Cardiac muscle cell (in vitro differentiated cells and primary cell): ENCODE data around the gene ERFL. TPM values are rescaled to one million over a fixed set of nuclear protein-coding genes. Genes with fewer than 3 reads are reported as not detected.
A peak's percentile ranks its signal among the peaks of the same experiment; 100 is the strongest.

ENCODE experiments used
- DNase-seq, 2 donors: peaks; one replicate each; pipeline versions ENCODE4 v3.0.0 to v3.0.0-alpha.2; 2010 to 2017; ENCODE audit warnings: low read depth in 1 of 2, low spot score in 1 of 2
- H3K27ac ChIP-seq: fragments of 200-600 bp; sonication (generic); 2 replicates; pipeline ENCODE4 v1.5.1; 2016
- H3K27me3 ChIP-seq: fragments of 200-600 bp; sonication (generic); 2 replicates; pipeline ENCODE4 v1.6.0; 2016; ENCODE audit warnings: control low read depth
- H3K36me3 ChIP-seq: fragments of 200-600 bp; sonication (generic); 2 replicates; pipeline ENCODE4 v1.5.1; 2016; ENCODE audit warnings: control low read depth
- H3K4me1 ChIP-seq: fragments of 200-600 bp; sonication (generic); 2 replicates; pipeline ENCODE4 v1.8.1; 2017; ENCODE audit warnings: low read depth, mild to moderate bottlenecking, mixed run types
- H3K4me3 ChIP-seq: fragments of 200-600 bp; sonication (generic); 2 replicates; pipeline ENCODE4 v1.5.1; 2016; ENCODE audit warnings: mild to moderate bottlenecking
- H3K9me3 ChIP-seq: fragments of 200-600 bp; sonication (generic); 2 replicates; pipeline ENCODE4 v1.5.1; 2017; ENCODE audit warnings: low read depth, mild to moderate bottlenecking, control low read depth
- CTCF ChIP-seq: IDR thresholded peaks from 2 replicates; pipeline ENCODE4 v1.5.1; 2012; ENCODE audit warnings: low read depth, mild to moderate bottlenecking, low read length
- polyA plus RNA-seq: library from polyadenylated mRNA; unstranded; fragments of >200 nt; fragmentation: Nextera tagmentation; extraction: Ambion mirVana; gene quantifications from 2 replicates; pipeline ENCODE4 v1.2.1, GENCODE V29; 2016
- total RNA-seq: library from RNA; depleted of rRNA; stranded (reverse); fragments of >200 nt; gene quantifications from 2 replicates; pipeline ENCODE4 v1.2.3, GENCODE V29; 2016

The ERFL gene
- total and polyA plus RNA-seq, 2 experiments from 2014 or later, result 0.06 to 1.0 TPM

DNA sequence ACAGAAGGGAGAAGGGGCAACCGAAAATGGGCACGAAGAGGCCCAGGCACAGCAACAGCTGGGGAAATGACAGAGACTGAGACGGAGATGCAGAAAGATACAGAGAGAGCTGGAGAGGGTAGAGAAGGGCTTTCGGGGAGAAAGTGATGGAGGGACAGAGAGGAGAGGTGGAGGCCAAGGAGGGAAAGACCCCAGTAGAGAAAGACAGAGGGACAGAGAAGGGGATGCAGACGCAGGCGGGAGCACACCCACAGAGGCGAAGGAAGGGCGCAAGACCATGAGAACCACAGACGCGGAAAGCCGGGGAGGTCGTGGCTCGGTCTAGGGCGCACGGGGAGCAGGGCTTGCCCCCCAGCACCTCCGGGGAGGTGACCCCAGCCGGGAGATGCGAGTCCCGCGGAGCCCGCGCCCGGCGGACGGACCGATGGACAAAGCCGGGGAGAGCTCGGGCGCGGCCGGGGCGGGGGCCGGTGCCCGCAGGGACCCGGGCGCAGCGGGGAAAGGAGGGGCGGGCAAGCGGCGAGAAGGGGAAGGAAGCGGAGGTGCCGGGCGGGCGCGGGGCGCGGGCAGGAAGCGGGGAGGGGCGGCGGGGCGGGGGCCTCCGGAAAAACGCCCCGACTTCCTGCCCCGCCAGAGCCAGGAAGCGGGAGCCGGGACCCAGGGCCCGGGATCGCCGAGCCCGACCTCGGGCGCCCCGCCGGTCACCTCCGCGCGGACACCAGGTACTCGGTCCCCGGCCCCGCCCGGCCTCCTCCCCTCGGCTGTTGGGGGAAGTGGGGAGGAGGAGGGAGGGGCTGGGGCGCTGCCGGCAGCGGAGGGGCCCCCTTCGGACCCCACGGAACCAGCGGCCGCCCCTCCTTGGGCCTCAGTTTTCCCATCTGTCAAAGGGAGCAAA, 45.4 kb downstream of the ERFL start, which contains the start of gene ARHGEF1:
Gene ARHGEF1, plus strand, starts transcription at position 617 of the 895 bp plus-strand sequence. CDS start 4,899 bp downstream, outside the sequence.
- no peaks in the 10 kb centered on the region for H3K27me3 ChIP-seq
- H3K9me3 ChIP-seq, result no peaks in the 10 kb centered on the region
- no peak within 1 kb of the TSS for H3K27ac ChIP-seq
- DNase-seq, result peak; percentile 38 to 40
- H3K36me3 ChIP-seq, result no peaks in the 10 kb centered on the region
- H3K4me1 ChIP-seq, result no peaks in the 10 kb centered on the region
- H3K4me3 ChIP-seq, result peak within 1 kb of the TSS; percentile 46
- no peak for TF ChIP-seq CTCF

- Histone ChIP-seq H3K4me1 (no peaks in the 10 kb centered on the region), H3K27ac (no peak overlapping the region), H3K27me3 (no peaks in the 10 kb centered on the region), H3K9me3 (no peaks in the 10 kb centered on the region), H3K4me3 (no peak overlapping the region), H3K36me3 (no peaks in the 10 kb centered on the region)
- no peak for TF ChIP-seq CTCF
- DNase-seq, result no peak
These were observed 47.9 kb downstream of the ERFL start for GRCh38 chr19:41880329-41880708.

DNA sequence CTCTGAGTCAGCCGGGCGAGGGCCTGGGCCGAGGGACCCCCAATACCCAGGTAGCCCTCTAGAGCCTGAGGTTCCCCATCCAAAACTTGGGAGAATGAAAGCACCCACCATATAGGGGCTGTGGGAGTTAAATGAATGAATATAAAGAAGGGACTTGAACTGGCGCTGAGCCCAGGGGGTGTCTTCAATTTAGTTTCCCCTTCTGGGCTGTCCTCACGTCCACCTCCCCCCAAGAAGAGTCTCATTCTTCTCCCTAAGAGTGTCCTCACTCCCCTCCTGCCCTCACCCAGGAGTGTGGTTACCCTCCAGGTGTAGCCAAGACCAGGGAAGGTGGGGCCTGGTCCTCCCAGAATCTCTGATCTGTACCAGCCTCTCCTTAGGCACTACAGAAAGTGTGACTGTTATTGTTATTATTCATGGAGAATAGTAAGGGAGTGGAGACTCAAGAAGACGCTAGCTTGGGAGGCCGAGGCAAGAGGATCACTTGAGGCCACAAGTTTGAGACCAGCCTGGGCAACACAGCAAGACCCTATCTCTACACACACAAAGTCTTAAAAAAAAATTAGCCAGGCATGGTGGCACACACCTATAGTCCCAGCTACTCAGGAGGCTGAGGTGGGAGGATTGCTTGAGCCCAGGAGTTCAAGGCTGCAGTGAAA, 48.5 kb downstream of the ERFL start:
- H3K4me1 ChIP-seq, result no peaks in the 10 kb centered on the region
- no peak overlapping the region for H3K4me3 ChIP-seq
- H3K36me3 ChIP-seq, result no peaks in the 10 kb centered on the region
- DNase-seq, result no peak
- H3K27me3 ChIP-seq, result no peaks in the 10 kb centered on the region
- TF ChIP-seq CTCF, result no peak
- H3K9me3 ChIP-seq, result no peaks in the 10 kb centered on the region
- H3K27ac ChIP-seq, result no peak overlapping the region

DNA sequence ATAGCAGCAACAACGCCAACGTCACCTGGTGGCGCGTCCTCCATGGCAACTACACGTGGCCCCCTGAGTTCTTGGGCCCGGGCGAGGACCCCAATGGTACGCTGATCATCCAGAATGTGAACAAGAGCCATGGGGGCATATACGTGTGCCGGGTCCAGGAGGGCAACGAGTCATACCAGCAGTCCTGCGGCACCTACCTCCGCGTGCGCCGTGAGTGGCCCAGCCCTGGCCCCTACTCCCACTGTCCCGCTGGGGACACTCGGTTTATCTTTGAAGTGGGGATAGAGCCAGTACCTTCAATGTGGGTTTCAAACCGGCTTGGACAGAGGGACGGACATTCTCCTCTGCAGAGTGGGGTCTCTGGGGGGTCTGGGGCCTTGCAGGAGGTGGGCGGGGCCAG, 49.2 kb downstream of the ERFL start:
- H3K36me3 ChIP-seq, result no peaks in the 10 kb centered on the region
- TF ChIP-seq CTCF, result no peak
- no peaks in the 10 kb centered on the region for H3K4me1 ChIP-seq
- no peaks in the 10 kb centered on the region for H3K9me3 ChIP-seq
- H3K4me3 ChIP-seq, result no peak overlapping the region
- DNase-seq, result no peak
- H3K27ac ChIP-seq, result no peak overlapping the region
- H3K27me3 ChIP-seq, result no peaks in the 10 kb centered on the region

GRCh38 chr19:41877916-41878905, 50.0 kb downstream of the ERFL start:
- H3K27ac ChIP-seq, result no peak overlapping the region
- no peak for TF ChIP-seq CTCF
- H3K27me3 ChIP-seq, result no peaks in the 10 kb centered on the region
- no peak for DNase-seq
- no peaks in the 10 kb centered on the region for H3K36me3 ChIP-seq
- H3K9me3 ChIP-seq, result no peaks in the 10 kb centered on the region
- H3K4me3 ChIP-seq, result no peak overlapping the region
- no peaks in the 10 kb centered on the region for H3K4me1 ChIP-seq
